ENCODE measurements around the gene IQCE.
"Not testable (repeated sequence)": the region's sequence is repeated elsewhere in the genome, so short reads cannot be mapped to it uniquely, and the experiment has no call there.

DNA sequence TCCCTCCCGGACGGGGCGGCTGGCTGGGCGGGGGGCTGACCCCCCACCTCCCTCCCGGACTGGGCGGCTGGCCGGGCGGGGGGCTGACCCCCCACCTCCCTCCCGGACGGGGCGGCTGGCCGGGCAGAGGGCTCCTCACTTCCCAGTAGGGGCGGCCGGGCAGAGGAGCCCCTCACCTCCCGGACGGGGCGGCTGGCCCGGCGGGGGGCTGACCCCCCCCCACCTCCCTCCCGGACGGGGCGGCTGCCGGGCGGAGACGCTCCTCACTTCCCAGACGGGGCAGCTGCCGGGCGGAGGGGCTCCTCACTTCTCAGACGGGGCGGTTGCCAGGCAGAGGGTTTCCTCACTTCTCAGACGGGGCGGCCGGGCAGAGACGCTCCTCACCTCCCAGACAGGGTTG lies 24.6 kb upstream of the IQCE start:
- not testable (repeated sequence) for TF ChIP-seq POLR2A (IDR thresholded peaks at IDR 0.05; ENCODE audit: low read length); GATA1 (IDR thresholded peaks at IDR 0.05; ENCODE audit: low read depth, low read length)

Measured in erythroblast (primary cell).